Neural crest cell (in vitro differentiated cells): Measurements from ENCODE around the gene BCL2L2. TPM values are rescaled to one million over a fixed set of nuclear protein-coding genes. Genes with fewer than 3 reads are reported as not detected.

Source experiments
- DNase-seq: peaks from one replicate; pipeline ENCODE4 v3.0.0; 2021; ENCODE audit warnings: low read depth, mixed read lengths, low spot score
- H3K27ac Mint-ChIP-seq: one replicate; pipeline ENCODE4 v1.8.0; 2021; ENCODE audit warnings: mild to moderate bottlenecking, mixed read lengths; ENCODE audit not compliant: unreplicated experiment
- H3K27me3 Mint-ChIP-seq: 2 replicates; pipeline ENCODE4 v1.8.0; 2021; ENCODE audit warnings: low read depth, mild to moderate bottlenecking, mixed read lengths
- H3K36me3 Mint-ChIP-seq: 2 replicates; pipeline ENCODE4 v1.8.0; 2021; ENCODE audit warnings: low read depth, mild to moderate bottlenecking, mixed read lengths
- H3K4me1 Mint-ChIP-seq: 2 replicates; pipeline ENCODE4 v1.8.0; 2021; ENCODE audit warnings: mixed read lengths
- H3K4me3 Mint-ChIP-seq: one replicate; pipeline ENCODE4 v1.8.0; 2021; ENCODE audit warnings: mild to moderate bottlenecking, mixed read lengths
- H3K9me3 Mint-ChIP-seq: 2 replicates; pipeline ENCODE4 v1.8.0; 2021; ENCODE audit warnings: mixed read lengths
- total RNA-seq: library from RNA; stranded (reverse); gene quantifications from 2 replicates; pipeline ENCODE4 v1.2.1, GENCODE V29; 2021
- TF ChIP-seq, protein P1 (sequence below): fragments of 200-600 bp; sonication (generic); conservative IDR thresholded peaks from 2 replicates; pipeline ENCODE4 v1.5.0; 2021; ENCODE audit warnings: antibody characterized with exemption, mild to moderate bottlenecking

Gene BCL2L2
- total RNA-seq, 1 donor from 2014 or later, result 24.8 TPM

DNA sequence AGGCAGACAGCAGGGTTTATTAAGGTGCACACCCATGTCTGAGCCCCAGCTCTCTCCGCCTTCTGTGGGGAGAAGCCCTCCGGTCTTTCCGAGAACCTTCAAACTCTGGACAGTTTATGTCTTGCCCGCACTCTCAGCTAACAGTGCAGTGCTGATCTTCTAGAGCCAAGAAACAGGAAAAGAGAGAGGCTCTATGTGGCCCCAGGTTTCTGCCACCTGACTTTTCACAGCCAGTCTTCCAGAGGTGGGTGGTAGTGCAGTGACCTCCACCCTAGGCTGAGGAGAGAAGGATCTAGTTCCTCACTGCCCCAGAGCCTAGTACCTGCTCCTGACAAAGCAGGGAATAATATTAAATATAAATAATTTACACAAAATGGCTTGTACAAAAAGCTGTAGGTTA, 50.0 kb downstream of the BCL2L2 start:
- no peak for DNase-seq
- H3K27ac Mint-ChIP-seq, result no peak overlapping the region
- H3K27me3 Mint-ChIP-seq, result peaks cover 17% of the 10 kb centered on the region
- H3K4me3 Mint-ChIP-seq, result peak overlapping the region; percentile 0
- peaks cover 7% of the 10 kb centered on the region for H3K36me3 Mint-ChIP-seq
- peaks cover 29% of the 10 kb centered on the region for H3K4me1 Mint-ChIP-seq
- TF ChIP-seq, protein P1, sequence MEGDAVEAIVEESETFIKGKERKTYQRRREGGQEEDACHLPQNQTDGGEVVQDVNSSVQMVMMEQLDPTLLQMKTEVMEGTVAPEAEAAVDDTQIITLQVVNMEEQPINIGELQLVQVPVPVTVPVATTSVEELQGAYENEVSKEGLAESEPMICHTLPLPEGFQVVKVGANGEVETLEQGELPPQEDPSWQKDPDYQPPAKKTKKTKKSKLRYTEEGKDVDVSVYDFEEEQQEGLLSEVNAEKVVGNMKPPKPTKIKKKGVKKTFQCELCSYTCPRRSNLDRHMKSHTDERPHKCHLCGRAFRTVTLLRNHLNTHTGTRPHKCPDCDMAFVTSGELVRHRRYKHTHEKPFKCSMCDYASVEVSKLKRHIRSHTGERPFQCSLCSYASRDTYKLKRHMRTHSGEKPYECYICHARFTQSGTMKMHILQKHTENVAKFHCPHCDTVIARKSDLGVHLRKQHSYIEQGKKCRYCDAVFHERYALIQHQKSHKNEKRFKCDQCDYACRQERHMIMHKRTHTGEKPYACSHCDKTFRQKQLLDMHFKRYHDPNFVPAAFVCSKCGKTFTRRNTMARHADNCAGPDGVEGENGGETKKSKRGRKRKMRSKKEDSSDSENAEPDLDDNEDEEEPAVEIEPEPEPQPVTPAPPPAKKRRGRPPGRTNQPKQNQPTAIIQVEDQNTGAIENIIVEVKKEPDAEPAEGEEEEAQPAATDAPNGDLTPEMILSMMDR, result no peak
- no peaks in the 10 kb centered on the region for H3K9me3 Mint-ChIP-seq

- peaks cover 17% of the 10 kb centered on the region for H3K27me3 Mint-ChIP-seq
- H3K4me3 Mint-ChIP-seq, result no peak overlapping the region
- H3K9me3 Mint-ChIP-seq, result no peaks in the 10 kb centered on the region
- H3K4me1 Mint-ChIP-seq, result peaks cover 35% of the 10 kb centered on the region
- TF ChIP-seq, protein P1, result no peak
- peaks cover 7% of the 10 kb centered on the region for H3K36me3 Mint-ChIP-seq
- no peak overlapping the region for H3K27ac Mint-ChIP-seq
- DNase-seq, result no peak
These were observed 50.6 kb downstream of the BCL2L2 start for GRCh38 chr14:23357261-23357660.

- no peaks in the 10 kb centered on the region for H3K9me3 Mint-ChIP-seq
- H3K27me3 Mint-ChIP-seq, result peaks cover 13% of the 10 kb centered on the region
- H3K36me3 Mint-ChIP-seq, result peaks cover 8% of the 10 kb centered on the region
- H3K4me1 Mint-ChIP-seq, result peaks cover 35% of the 10 kb centered on the region
- no peak for DNase-seq
- peak overlapping the region; percentile 37 for H3K4me3 Mint-ChIP-seq
- TF ChIP-seq, protein P1, result no peak
- no peak overlapping the region for H3K27ac Mint-ChIP-seq
These were observed 51.4 kb downstream of the BCL2L2 start for GRCh38 chr14:23358042-23358441.

- TF ChIP-seq, protein P1, result no peak
- Mint-ChIP-seq H3K27ac (no peak overlapping the region), H3K36me3 (peaks cover 10% of the 10 kb centered on the region), H3K27me3 (peaks cover 8% of the 10 kb centered on the region), H3K9me3 (no peaks in the 10 kb centered on the region), H3K4me3 (peak overlapping the region; percentile 37), H3K4me1 (peaks cover 31% of the 10 kb centered on the region)
- DNase-seq, result no peak
These were observed 52.0 kb downstream of the BCL2L2 start for GRCh38 chr14:23358553-23359166.

- peaks cover 30% of the 10 kb centered on the region for H3K4me1 Mint-ChIP-seq
- no peak overlapping the region for H3K4me3 Mint-ChIP-seq
- H3K9me3 Mint-ChIP-seq, result no peaks in the 10 kb centered on the region
- TF ChIP-seq, protein P1, result no peak
- no peak for DNase-seq
- peaks cover 2% of the 10 kb centered on the region for H3K27me3 Mint-ChIP-seq
- no peak overlapping the region for H3K27ac Mint-ChIP-seq
- H3K36me3 Mint-ChIP-seq, result peaks cover 10% of the 10 kb centered on the region
These were observed 52.6 kb downstream of the BCL2L2 start for GRCh38 chr14:23359167-23359626.
